SK-N-SH (cell line): Measurements from ENCODE around the gene SPAG9. TPM values are rescaled to one million over a fixed set of nuclear protein-coding genes. Genes with fewer than 3 reads are reported as not detected.

Source experiments
- CTCF ChIA-PET: fragments of 300-600, 350-600 bp; formaldehyde crosslinking; extraction: SDS; loops from one replicate; lab custom pipeline; 2021; lab: Yijun Ruan, JAX
- POLR2A ChIA-PET: fragments of 350-600 bp; sonication (Branson Sonifier 250); formaldehyde crosslinking; extraction: SDS; loops from one replicate; lab custom pipeline; 2020; ENCODE audit warnings: antibody characterized with exemption, inconsistent platforms; lab: Yijun Ruan, JAX
- DNase-seq: peaks from one replicate; pipeline ENCODE4 v3.0.0; 2012
- H2AFZ ChIP-seq: fragments of 200-600 bp; sonication (generic); 2 replicates; pipeline ENCODE4 v1.8.1; 2016; ENCODE audit warnings: antibody characterized with exemption, mild to moderate bottlenecking, low read depth
- H3F3A ChIP-seq: fragments of 200-600 bp; sonication (generic); replicated peaks from 2 replicates; pipeline ENCODE3; 2016; ENCODE audit warnings: antibody characterized with exemption, mild to moderate bottlenecking; ENCODE audit not compliant: insufficient read depth
- H3K27ac ChIP-seq, 2 experiments: fragments of 200-500 bp in 1 of 2; fragments of 200-600 bp in 1 of 2; sonication (Bioruptor generic) in 1 of 2; sonication (generic), shearing (Covaris generic) in 1 of 2; 2 replicates each; pipeline versions ENCODE4 v1.5.1 to v1.6.1; 2014 to 2016; ENCODE audit warnings: low read depth in 2 of 2, inconsistent platforms in 1 of 2, low read length in 1 of 2, mild to moderate bottlenecking in 1 of 2, mixed read lengths in 1 of 2
- H3K27me3 ChIP-seq: fragments of 200-600 bp; sonication (generic), shearing (Covaris generic); 2 replicates; pipeline ENCODE4 v1.6.1; 2016; ENCODE audit warnings: mixed run types; ENCODE audit not compliant: insufficient read depth
- H3K36me3 ChIP-seq, 2 experiments: fragments of 200-500 bp in 1 of 2; fragments of 200-600 bp in 1 of 2; sonication (Bioruptor generic) in 1 of 2; sonication (generic) in 1 of 2; replicated peaks in 1 of 2; 2 replicates each; pipeline versions ENCODE3 to v1.5.1; 2014 to 2016; ENCODE audit warnings: low read length in 1 of 2, mild to moderate bottlenecking in 1 of 2; ENCODE audit not compliant: insufficient read depth in 2 of 2, control insufficient read depth in 1 of 2
- H3K4me1 ChIP-seq, 2 experiments: fragments of 200-500 bp in 1 of 2; fragments of 200-600 bp in 1 of 2; sonication (Bioruptor generic) in 1 of 2; sonication (generic), shearing (Covaris generic) in 1 of 2; 2 replicates each; pipeline versions ENCODE4 v1.5.1 to v1.6.1; 2014 to 2016; ENCODE audit warnings: low read depth in 1 of 2, low read length in 1 of 2, mixed run types in 1 of 2; ENCODE audit not compliant: insufficient read depth in 2 of 2, control insufficient read depth in 1 of 2
- H3K4me2 ChIP-seq: fragments of 200-600 bp; sonication (generic), shearing (Covaris generic); 2 replicates; pipeline ENCODE4 v1.6.1; 2017; ENCODE audit warnings: mixed run types
- H3K4me3 ChIP-seq, 2 experiments: fragments of 200-500 bp in 1 of 2; fragments of 200-600 bp in 1 of 2; sonication (Bioruptor generic) in 1 of 2; sonication (generic), shearing (Covaris generic) in 1 of 2; 2 replicates each; pipeline versions ENCODE4 v1.5.1 to v1.8.1; 2014 to 2016; ENCODE audit warnings: low read depth in 2 of 2, inconsistent platforms in 1 of 2, low read length in 1 of 2, mild to moderate bottlenecking in 1 of 2, mixed read lengths in 1 of 2, moderate library complexity in 1 of 2
- H3K79me2 ChIP-seq: fragments of 200-600 bp; sonication (generic); 2 replicates; pipeline ENCODE4 v1.8.1; 2017; ENCODE audit warnings: mild to moderate bottlenecking; ENCODE audit not compliant: insufficient read depth
- H3K9ac ChIP-seq: fragments of 200-600 bp; sonication (generic); 2 replicates; pipeline ENCODE4 v1.6.1; 2017; ENCODE audit warnings: mixed run types
- H3K9me2 ChIP-seq: fragments of 200-600 bp; sonication (generic); 2 replicates; pipeline ENCODE4 v1.6.1; 2017; ENCODE audit warnings: mixed run types
- H3K9me3 ChIP-seq: fragments of 200-600 bp; sonication (generic); 2 replicates; pipeline ENCODE4 v1.6.1; 2017; ENCODE audit warnings: mixed run types, mild to moderate bottlenecking, moderate library complexity
- H4K20me1 ChIP-seq: fragments of 200-600 bp; sonication (generic); 2 replicates; pipeline ENCODE4 v1.6.1; 2017; ENCODE audit warnings: mild to moderate bottlenecking, mixed run types; ENCODE audit not compliant: insufficient read depth
- CHD2 ChIP-seq: fragments of 150-350 bp; IDR thresholded peaks from 2 replicates; pipeline ENCODE4 v1.6.1; 2018; ENCODE audit warnings: low read length; ENCODE audit not compliant: partially characterized antibody
- ELF1 ChIP-seq: IDR thresholded peaks from 2 replicates; pipeline ENCODE4 v1.4.0; 2012
- EZH2phosphoT487 ChIP-seq: fragments of 200-600 bp; sonication (generic); IDR thresholded peaks from 2 replicates; pipeline ENCODE4 v1.6.1; 2017; ENCODE audit warnings: low read depth, mixed run types, mild to moderate bottlenecking, antibody characterized with exemption, moderate library complexity, borderline replicate concordance
- FOXJ3 ChIP-seq: sonication (generic); formaldehyde crosslinking; IDR thresholded peaks from 2 replicates; pipeline ENCODE4 v1.5.1; 2020; ENCODE audit warnings: mild to moderate bottlenecking, missing genetic modification reagents
- FOXM1 ChIP-seq: IDR thresholded peaks from 2 replicates; pipeline ENCODE4 v1.4.0; 2012; ENCODE audit warnings: low read depth, mild to moderate bottlenecking
- GATA2 ChIP-seq: sonication (generic); formaldehyde crosslinking; IDR thresholded peaks from 2 replicates; pipeline ENCODE4 v1.5.0; 2020; ENCODE audit warnings: mild to moderate bottlenecking, missing genetic modification reagents
- IRF3 ChIP-seq: fragments of 150-350 bp; IDR thresholded peaks from 2 replicates; pipeline ENCODE4 v1.6.1; 2016; ENCODE audit warnings: mild to moderate bottlenecking, low read depth, low read length
- JUND ChIP-seq: IDR thresholded peaks from 2 replicates; pipeline ENCODE4 v1.4.0; 2012
- MEF2A ChIP-seq: IDR thresholded peaks from 2 replicates; pipeline ENCODE4 v1.4.0; 2012; ENCODE audit warnings: low read depth, borderline replicate concordance
- NFIC ChIP-seq: IDR thresholded peaks from 2 replicates; pipeline ENCODE4 v1.4.0; 2012; ENCODE audit warnings: borderline replicate concordance
- PBX3 ChIP-seq: IDR thresholded peaks from 2 replicates; pipeline ENCODE4; 2012
- RAD21 ChIP-seq: IDR thresholded peaks from 2 replicates; pipeline ENCODE4 v1.6.1; 2012; ENCODE audit warnings: mild to moderate bottlenecking, low read length
- RFX5 ChIP-seq: IDR thresholded peaks from 2 replicates; pipeline ENCODE4 v1.6.1; 2012; ENCODE audit warnings: mild to moderate bottlenecking, improper control_type of control experiment, low read length
- RXRA ChIP-seq: IDR thresholded peaks from 2 replicates; pipeline ENCODE4 v1.4.0; 2012; ENCODE audit warnings: low read depth, mild to moderate bottlenecking, borderline replicate concordance
- SIN3A ChIP-seq: IDR thresholded peaks from 2 replicates; pipeline ENCODE4 v1.6.1; 2012; ENCODE audit warnings: low read depth, mild to moderate bottlenecking, low read length, moderate library complexity, borderline replicate concordance
- TAF1 ChIP-seq: IDR thresholded peaks from 2 replicates; pipeline ENCODE4 v1.6.1; 2012; ENCODE audit warnings: low read depth, mild to moderate bottlenecking, low read length, moderate library complexity, borderline replicate concordance
- USF1 ChIP-seq: IDR thresholded peaks from 2 replicates; pipeline ENCODE4 v1.4.0; 2012; ENCODE audit warnings: low read depth, borderline replicate concordance
- WGBS: methylation state at CpG from one replicate; pipeline ENCODE4 v1.1.6; 2017; ENCODE audit warnings: low lambda C conversion rate; 5-methylcytosine and 5-hydroxymethylcytosine counted together
- polyA plus RNA-seq, 3 experiments: library from polyadenylated mRNA; depleted of rRNA; stranded (reverse); fragments of >200 nt; gene quantifications; 2 replicates each; pipeline ENCODE4 v1.2.3, GENCODE V29; 2012
- TF ChIP-seq, protein P1 (sequence below): fragments of 200-600 bp; sonication (generic); IDR thresholded peaks from 2 replicates; pipeline ENCODE4 v1.6.1; 2017; ENCODE audit warnings: antibody characterized with exemption, mild to moderate bottlenecking, moderate library complexity
- TF ChIP-seq, protein P2 (sequence below): fragments of 150-350 bp; IDR thresholded peaks from 2 replicates; pipeline ENCODE4 v1.6.1; 2017; ENCODE audit warnings: antibody characterized with exemption, low read length, low read depth, borderline replicate concordance
- TF ChIP-seq, protein P3 (sequence below): IDR thresholded peaks from 2 replicates; pipeline ENCODE4 v1.6.1; 2012; ENCODE audit warnings: mild to moderate bottlenecking, low read depth, low read length, moderate library complexity

The SPAG9 gene
- polyA plus RNA-seq, 1 of the 3 experiments (the other 2 are of a cell fraction), result 32.1 TPM

- H4K20me1 ChIP-seq, result peaks cover 58% of the 10 kb centered on the region
- H3K4me2 ChIP-seq, result no peak overlapping the region
- no peak overlapping the region for H2AFZ ChIP-seq
- TF ChIP-seq, protein P1, sequence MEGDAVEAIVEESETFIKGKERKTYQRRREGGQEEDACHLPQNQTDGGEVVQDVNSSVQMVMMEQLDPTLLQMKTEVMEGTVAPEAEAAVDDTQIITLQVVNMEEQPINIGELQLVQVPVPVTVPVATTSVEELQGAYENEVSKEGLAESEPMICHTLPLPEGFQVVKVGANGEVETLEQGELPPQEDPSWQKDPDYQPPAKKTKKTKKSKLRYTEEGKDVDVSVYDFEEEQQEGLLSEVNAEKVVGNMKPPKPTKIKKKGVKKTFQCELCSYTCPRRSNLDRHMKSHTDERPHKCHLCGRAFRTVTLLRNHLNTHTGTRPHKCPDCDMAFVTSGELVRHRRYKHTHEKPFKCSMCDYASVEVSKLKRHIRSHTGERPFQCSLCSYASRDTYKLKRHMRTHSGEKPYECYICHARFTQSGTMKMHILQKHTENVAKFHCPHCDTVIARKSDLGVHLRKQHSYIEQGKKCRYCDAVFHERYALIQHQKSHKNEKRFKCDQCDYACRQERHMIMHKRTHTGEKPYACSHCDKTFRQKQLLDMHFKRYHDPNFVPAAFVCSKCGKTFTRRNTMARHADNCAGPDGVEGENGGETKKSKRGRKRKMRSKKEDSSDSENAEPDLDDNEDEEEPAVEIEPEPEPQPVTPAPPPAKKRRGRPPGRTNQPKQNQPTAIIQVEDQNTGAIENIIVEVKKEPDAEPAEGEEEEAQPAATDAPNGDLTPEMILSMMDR, result no peak
- no peak for TF ChIP-seq MEF2A
- TF ChIP-seq RAD21, result no peak
- TF ChIP-seq GATA2 (CRISPR knock-in tag), result no peak
- TF ChIP-seq JUND, result no peak
- no peak for TF ChIP-seq RFX5
- no peak for TF ChIP-seq FOXM1
- no peak for TF ChIP-seq NFIC
- TF ChIP-seq PBX3, result no peak
- TF ChIP-seq RXRA, result no peak
- no peak for TF ChIP-seq ELF1
- TF ChIP-seq, protein P2, sequence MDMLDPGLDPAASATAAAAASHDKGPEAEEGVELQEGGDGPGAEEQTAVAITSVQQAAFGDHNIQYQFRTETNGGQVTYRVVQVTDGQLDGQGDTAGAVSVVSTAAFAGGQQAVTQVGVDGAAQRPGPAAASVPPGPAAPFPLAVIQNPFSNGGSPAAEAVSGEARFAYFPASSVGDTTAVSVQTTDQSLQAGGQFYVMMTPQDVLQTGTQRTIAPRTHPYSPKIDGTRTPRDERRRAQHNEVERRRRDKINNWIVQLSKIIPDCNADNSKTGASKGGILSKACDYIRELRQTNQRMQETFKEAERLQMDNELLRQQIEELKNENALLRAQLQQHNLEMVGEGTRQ, result no peak
- no peak for TF ChIP-seq FOXJ3 (CRISPR knock-in tag)
- TF ChIP-seq IRF3, result no peak
- no peak for TF ChIP-seq TAF1
- TF ChIP-seq CHD2, result no peak
- no peak for TF ChIP-seq SIN3A
- no peak for TF ChIP-seq EZH2phosphoT487
- no peak for TF ChIP-seq USF1
- TF ChIP-seq, protein P3, sequence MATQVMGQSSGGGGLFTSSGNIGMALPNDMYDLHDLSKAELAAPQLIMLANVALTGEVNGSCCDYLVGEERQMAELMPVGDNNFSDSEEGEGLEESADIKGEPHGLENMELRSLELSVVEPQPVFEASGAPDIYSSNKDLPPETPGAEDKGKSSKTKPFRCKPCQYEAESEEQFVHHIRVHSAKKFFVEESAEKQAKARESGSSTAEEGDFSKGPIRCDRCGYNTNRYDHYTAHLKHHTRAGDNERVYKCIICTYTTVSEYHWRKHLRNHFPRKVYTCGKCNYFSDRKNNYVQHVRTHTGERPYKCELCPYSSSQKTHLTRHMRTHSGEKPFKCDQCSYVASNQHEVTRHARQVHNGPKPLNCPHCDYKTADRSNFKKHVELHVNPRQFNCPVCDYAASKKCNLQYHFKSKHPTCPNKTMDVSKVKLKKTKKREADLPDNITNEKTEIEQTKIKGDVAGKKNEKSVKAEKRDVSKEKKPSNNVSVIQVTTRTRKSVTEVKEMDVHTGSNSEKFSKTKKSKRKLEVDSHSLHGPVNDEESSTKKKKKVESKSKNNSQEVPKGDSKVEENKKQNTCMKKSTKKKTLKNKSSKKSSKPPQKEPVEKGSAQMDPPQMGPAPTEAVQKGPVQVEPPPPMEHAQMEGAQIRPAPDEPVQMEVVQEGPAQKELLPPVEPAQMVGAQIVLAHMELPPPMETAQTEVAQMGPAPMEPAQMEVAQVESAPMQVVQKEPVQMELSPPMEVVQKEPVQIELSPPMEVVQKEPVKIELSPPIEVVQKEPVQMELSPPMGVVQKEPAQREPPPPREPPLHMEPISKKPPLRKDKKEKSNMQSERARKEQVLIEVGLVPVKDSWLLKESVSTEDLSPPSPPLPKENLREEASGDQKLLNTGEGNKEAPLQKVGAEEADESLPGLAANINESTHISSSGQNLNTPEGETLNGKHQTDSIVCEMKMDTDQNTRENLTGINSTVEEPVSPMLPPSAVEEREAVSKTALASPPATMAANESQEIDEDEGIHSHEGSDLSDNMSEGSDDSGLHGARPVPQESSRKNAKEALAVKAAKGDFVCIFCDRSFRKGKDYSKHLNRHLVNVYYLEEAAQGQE, result no peak
- no peaks in the 10 kb centered on the region for H3K9me3 ChIP-seq
- no peaks in the 10 kb centered on the region for H3K27me3 ChIP-seq
- H3F3A ChIP-seq, result peaks cover 12% of the 10 kb centered on the region
- H3K4me3 ChIP-seq, result no peak overlapping the region
- peaks cover 0 to 11% of the 10 kb centered on the region in 2 experiments for H3K36me3 ChIP-seq
- H3K79me2 ChIP-seq, result peaks cover 98% of the 10 kb centered on the region
- no peaks in the 10 kb centered on the region for H3K4me1 ChIP-seq
- no peak overlapping the region for H3K27ac ChIP-seq
- DNase-seq, result no peak
- ChIA-PET CTCF (interaction anchor here (1.9 kb wide), 1 partner anchor 55 kb away, joined by 7 read pairs; the partner anchor contains the start of gene NME1), POLR2A (no interaction called here)
- 93% methylated on average over 4 of the region's 4 CpGs for WGBS
- no peaks in the 10 kb centered on the region for H3K9me2 ChIP-seq
- H3K9ac ChIP-seq, result no peak overlapping the region
These were observed 22.8 kb downstream of the SPAG9 start for GRCh38 chr17:51097708-51098446.
